WERI-Rb-1 (cell line): Measurements from ENCODE around the gene PDF.

Experiments used
- DNase-seq: peaks from one replicate; pipeline ENCODE4 v3.0.0-alpha.2; 2020
- H3K27ac ChIP-seq: fragments of 250-450 bp; sonication (Bioruptor Pico); 2 replicates; pipeline ENCODE4 v1.5.1; 2020; ENCODE audit warnings: mild to moderate bottlenecking, moderate library complexity
- H3K27me3 ChIP-seq: fragments of 250-450 bp; sonication (Bioruptor Pico); 2 replicates; pipeline ENCODE4 v1.5.1; 2021; ENCODE audit warnings: mild to moderate bottlenecking, low read depth, moderate library complexity; ENCODE audit not compliant: insufficient read depth, severe bottlenecking
- H3K36me3 ChIP-seq: fragments of 250-450 bp; sonication (Bioruptor Pico); 2 replicates; pipeline ENCODE4 v1.5.1; 2020; ENCODE audit warnings: mild to moderate bottlenecking, moderate library complexity
- H3K4me3 ChIP-seq: 2 replicates; pipeline ENCODE4 v1.5.1; 2011; ENCODE audit warnings: low read depth, mild to moderate bottlenecking, control low read depth, low read length
- H3K9me3 ChIP-seq: fragments of 250-450 bp; sonication (Bioruptor Pico); 2 replicates; pipeline ENCODE4 v1.5.1; 2021; ENCODE audit warnings: mild to moderate bottlenecking, moderate library complexity; ENCODE audit not compliant: severe bottlenecking
- CTCF ChIP-seq: IDR thresholded peaks from 2 replicates; pipeline ENCODE4 v1.5.1; 2011; ENCODE audit warnings: low read depth, mild to moderate bottlenecking, control low read depth, inconsistent platforms, low read length

The PDF gene

DNA sequence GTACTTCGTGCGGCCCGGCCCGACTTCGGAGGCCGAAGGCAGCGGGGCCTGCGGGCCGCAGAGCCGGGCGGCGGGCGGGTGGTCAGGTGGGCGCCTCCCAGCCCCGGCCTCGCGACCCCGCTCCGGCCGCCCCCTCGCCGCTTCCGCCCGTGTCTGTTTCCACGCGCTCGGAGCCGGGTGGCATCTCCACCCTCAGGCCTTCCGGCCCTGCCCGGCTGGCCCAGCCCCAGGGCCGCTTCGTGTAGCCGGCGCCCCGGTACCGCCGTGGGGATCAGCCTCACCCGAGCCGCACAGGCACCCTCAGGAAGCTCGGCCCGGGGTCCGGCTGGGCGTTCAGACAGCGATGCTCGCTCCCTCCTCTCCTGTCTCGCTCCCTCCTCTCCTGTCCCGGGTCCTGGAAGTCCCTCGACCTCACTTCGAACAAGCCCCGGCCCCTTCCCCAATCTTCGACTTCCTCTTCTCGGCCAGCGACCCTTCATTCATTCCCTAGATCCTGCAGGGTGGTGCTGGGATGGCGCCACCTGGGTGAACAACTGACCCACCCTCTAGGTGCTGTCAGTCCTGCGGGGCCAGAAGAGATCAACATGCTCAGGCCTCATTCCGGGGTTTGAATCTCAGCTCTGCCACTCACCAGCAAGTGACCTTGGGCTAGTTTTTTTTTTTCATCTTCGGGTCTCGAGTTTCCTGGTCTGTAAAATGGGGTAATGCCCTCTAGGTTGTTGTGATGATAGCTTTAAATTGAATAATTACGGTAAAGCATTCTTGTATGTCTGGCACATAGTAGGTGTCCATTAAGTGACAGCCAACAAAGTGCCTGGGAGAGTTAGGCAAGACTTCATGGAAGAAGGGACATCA is 18.6 kb downstream of the PDF start:
- DNase-seq = peak; percentile 68
- Histone ChIP-seq H3K36me3 (peaks cover 35% of the 10 kb centered on the region), H3K9me3 (no peaks in the 10 kb centered on the region), H3K4me3 (peak overlapping the region; percentile 78), H3K27ac (peak overlapping the region; percentile 80), H3K27me3 (no peaks in the 10 kb centered on the region)
- peak; percentile 27; the same call in 1 of the 2 replicates for TF ChIP-seq CTCF

DNA sequence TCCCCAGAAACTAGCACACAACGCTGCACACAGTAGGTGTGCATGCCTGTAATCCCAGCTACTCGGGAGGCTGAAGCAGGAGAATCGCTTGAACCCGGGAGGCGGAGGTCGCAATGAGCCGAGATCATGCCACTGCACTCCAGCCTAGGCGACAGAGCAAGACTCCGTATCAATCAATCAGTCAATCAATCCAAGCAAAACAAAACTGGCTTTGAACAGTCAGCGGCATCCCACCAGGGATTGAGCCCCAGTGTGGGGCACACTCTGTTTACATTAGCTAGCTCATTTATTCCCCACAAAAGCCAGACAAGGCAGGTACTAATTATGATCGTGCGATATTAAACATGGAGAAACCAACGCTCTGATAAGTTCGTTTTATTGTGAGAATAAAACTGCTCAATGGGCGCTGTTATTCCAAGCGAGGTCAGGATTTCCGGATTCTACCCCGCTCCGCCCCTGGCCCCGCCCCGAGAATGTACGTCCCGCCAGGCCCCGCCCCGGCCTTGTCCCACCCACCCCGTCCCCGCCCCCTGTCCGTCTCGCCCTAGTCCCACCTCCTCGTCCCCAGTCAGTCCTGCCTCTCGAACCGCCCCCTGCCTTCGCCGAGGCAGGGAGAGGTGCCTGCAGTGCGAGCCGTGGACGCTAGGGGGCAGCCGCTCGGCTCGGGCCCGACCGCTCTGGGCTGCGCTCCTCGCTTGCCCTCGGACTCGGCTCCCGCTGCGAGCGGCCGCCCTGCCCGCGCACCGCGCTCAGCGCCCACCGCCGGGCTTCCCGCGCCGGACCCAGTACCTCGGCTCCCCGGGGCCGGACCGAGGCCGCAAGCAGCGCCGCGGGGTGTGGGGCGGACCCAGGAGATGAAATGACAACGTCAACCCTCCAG is 19.5 kb downstream of the PDF start, which contains the start of gene VPS4A:
Gene VPS4A, plus strand, starts transcription at position 698 of the 880 bp plus-strand sequence. Its CDS starts 162 bp downstream, at position 860.
- peak within 1 kb of the TSS; percentile 80 for H3K27ac ChIP-seq
- peaks cover 27% of the 10 kb centered on the region for H3K36me3 ChIP-seq
- peak; percentile 94 for TF ChIP-seq CTCF
- H3K9me3 ChIP-seq = no peaks in the 10 kb centered on the region
- DNase-seq = peak; percentile 96
- H3K27me3 ChIP-seq = no peaks in the 10 kb centered on the region
- peak within 1 kb of the TSS; percentile 78 for H3K4me3 ChIP-seq

DNA sequence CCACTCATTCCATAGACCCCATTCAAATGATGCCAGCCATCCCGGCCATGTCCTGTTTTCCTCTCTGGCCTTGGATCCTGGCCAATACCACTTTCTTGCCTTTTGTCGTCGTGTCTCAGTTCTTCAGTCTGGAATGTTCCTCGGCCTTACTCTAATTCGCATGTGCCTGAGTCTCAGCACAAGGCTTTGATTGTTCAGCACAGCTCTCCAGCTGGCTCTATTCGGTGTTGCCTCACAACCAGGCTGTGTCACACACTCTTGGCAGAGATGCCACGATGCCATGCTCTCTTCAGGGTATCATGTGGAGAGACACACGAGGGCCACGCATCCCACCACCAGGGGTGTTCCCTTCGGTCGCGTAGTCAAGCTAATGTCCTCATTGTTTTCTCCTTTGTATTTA is 21.1 kb downstream of the PDF start:
- no peak for TF ChIP-seq CTCF
- H3K27me3 ChIP-seq = no peaks in the 10 kb centered on the region
- H3K27ac ChIP-seq = no peak overlapping the region
- H3K36me3 ChIP-seq = peaks cover 15% of the 10 kb centered on the region
- no peaks in the 10 kb centered on the region for H3K9me3 ChIP-seq
- no peak overlapping the region for H3K4me3 ChIP-seq
- DNase-seq = no peak

GRCh38 chr16:69307856-69308255 is 22.5 kb downstream of the PDF start:
- no peak for DNase-seq
- Histone ChIP-seq H3K36me3 (peaks cover 3% of the 10 kb centered on the region), H3K27ac (no peak overlapping the region), H3K9me3 (no peaks in the 10 kb centered on the region), H3K4me3 (no peak overlapping the region), H3K27me3 (no peaks in the 10 kb centered on the region)
- TF ChIP-seq CTCF = no peak

GRCh38 chr16:69307091-69307490 is 23.3 kb downstream of the PDF start:
- Histone ChIP-seq H3K9me3 (no peaks in the 10 kb centered on the region), H3K27ac (no peak overlapping the region), H3K4me3 (no peak overlapping the region), H3K27me3 (no peaks in the 10 kb centered on the region), H3K36me3 (no peaks in the 10 kb centered on the region; the same call in none of the 2 replicates)
- DNase-seq = no peak
- no peak for TF ChIP-seq CTCF
